HCT116 (cell line): ENCODE data around the gene SEMA5B. TPM values are rescaled to one million over a fixed set of nuclear protein-coding genes. Genes with fewer than 3 reads are reported as not detected.

Source experiments
- ATAC-seq: fragments of 200-7000 bp; cut with Tn5 transposase; 2 replicates; pipeline ENCODE4 v1.9.1; 2020; ENCODE audit warnings: mild to moderate bottlenecking, moderate library complexity
- BruUV-seq: library from RNA; stranded (reverse); fragments of 400-500 nt; replicated peaks from 2 replicates; lab custom pipeline; 2021; lab: Mats Ljungman, UMichigan
- CTCF ChIA-PET: fragments of 300-600 bp; sonication (Branson Sonifier 250); formaldehyde crosslinking; loops from one replicate; lab custom pipeline; 2021; ENCODE audit warnings: antibody characterized with exemption; lab: Charles Lee
- POLR2A ChIA-PET: fragments of 300-600, 350-600 bp; sonication (Branson Sonifier 250); formaldehyde crosslinking; loops from one replicate; lab custom pipeline; 2021; ENCODE audit warnings: antibody characterized with exemption; lab: Charles Lee
- RAD21 ChIA-PET, 2 experiments: fragments of 300-600 bp; sonication (Branson Sonifier 250); formaldehyde crosslinking; loops; one replicate each; lab custom pipeline; 2023; ENCODE audit warnings: low total read pairs in 2 of 2; ENCODE audit not compliant: uncharacterized antibody in 2 of 2, unreplicated experiment in 2 of 2, low non-redundant PET in 1 of 2; lab: Charles Lee
- DNase-seq: peaks from one replicate; pipeline ENCODE4 v3.0.0-alpha.2; 2010; ENCODE audit warnings: low read depth, low spot score
- H2AFZ ChIP-seq: fragments of 200-600 bp; shearing (Covaris generic), sonication (generic); 2 replicates; pipeline ENCODE4 v1.6.1; 2017; ENCODE audit warnings: low read depth, mixed run types, mixed read lengths, antibody characterized with exemption, low read length; ENCODE audit not compliant: poor library complexity, severe bottlenecking
- H3K27ac ChIP-seq: 2 replicates; pipeline ENCODE4 v1.5.1; 2012; ENCODE audit warnings: low read depth, low read length
- H3K27me3 ChIP-seq: fragments of 200-600 bp; sonication (generic); 2 replicates; pipeline ENCODE4 v1.6.1; 2016; ENCODE audit warnings: mixed run types, low read length, mixed read lengths; ENCODE audit not compliant: insufficient read depth
- H3K36me3 ChIP-seq, 2 experiments: fragments of 200-500 bp in 1 of 2; fragments of 200-600 bp in 1 of 2; sonication (Bioruptor generic) in 1 of 2; sonication (generic) in 1 of 2; 2 replicates each; pipeline versions ENCODE4 v1.5.1 to v1.6.1; 2014 to 2016; ENCODE audit warnings: low read length in 2 of 2, inconsistent platforms in 1 of 2, mixed read lengths in 1 of 2, mixed run types in 1 of 2; ENCODE audit not compliant: insufficient read depth in 2 of 2, control insufficient read depth in 1 of 2
- H3K4me1 ChIP-seq, 2 experiments: fragments of 200-600 bp in 1 of 2; sonication (generic) in 1 of 2; 2 replicates each; pipeline versions ENCODE4 v1.5.1 to v1.6.1; 2012 to 2017; ENCODE audit warnings: low read length in 2 of 2, inconsistent platforms in 1 of 2, mild to moderate bottlenecking in 1 of 2, mixed read lengths in 1 of 2, mixed run types in 1 of 2, moderate library complexity in 1 of 2; ENCODE audit not compliant: insufficient read depth in 2 of 2, control insufficient read depth in 1 of 2
- H3K4me2 ChIP-seq: fragments of 200-600 bp; sonication (generic); 2 replicates; pipeline ENCODE4 v1.6.1; 2017; ENCODE audit warnings: mixed run types, low read length, mixed read lengths
- H3K4me3 ChIP-seq, 2 experiments: fragments of 200-600 bp in 1 of 2; sonication (generic) in 1 of 2; replicated peaks in 1 of 2; 2 replicates each; pipeline ENCODE4 v1.5.1; 2011 to 2016; ENCODE audit warnings: low read length in 2 of 2, control low read depth in 1 of 2, low read depth in 1 of 2, mild to moderate bottlenecking in 1 of 2, mixed read lengths in 1 of 2, mixed run types in 1 of 2
- H3K79me2 ChIP-seq: fragments of 200-600 bp; sonication (generic); 2 replicates; pipeline ENCODE4 v1.6.1; 2017; ENCODE audit warnings: mild to moderate bottlenecking, mixed run types, low read length, moderate library complexity, mixed read lengths; ENCODE audit not compliant: insufficient read depth
- H3K9ac ChIP-seq: fragments of 200-600 bp; sonication (generic); 2 replicates; pipeline ENCODE4 v1.6.1; 2016; ENCODE audit warnings: low read length, mixed read lengths
- H3K9me2 ChIP-seq: fragments of 200-600 bp; sonication (generic), shearing (Covaris generic); 2 replicates; pipeline ENCODE4 v1.6.1; 2017; ENCODE audit warnings: mixed run types, mild to moderate bottlenecking, moderate library complexity; ENCODE audit not compliant: insufficient read depth
- H3K9me3 ChIP-seq, 2 experiments: fragments of 200-500 bp in 1 of 2; fragments of 200-600 bp in 1 of 2; sonication (Bioruptor generic) in 1 of 2; sonication (generic) in 1 of 2; 2 replicates each; pipeline ENCODE4 v1.6.1; 2014 to 2017; ENCODE audit warnings: low read length in 2 of 2, mixed read lengths in 2 of 2, inconsistent platforms in 1 of 2, low read depth in 1 of 2, mild to moderate bottlenecking in 1 of 2, mixed run types in 1 of 2, moderate library complexity in 1 of 2; ENCODE audit not compliant: control insufficient read depth in 1 of 2, insufficient read depth in 1 of 2
- H4K20me1 ChIP-seq: fragments of 200-600 bp; sonication (generic), shearing (Covaris generic); 2 replicates; pipeline ENCODE4 v1.6.1; 2017; ENCODE audit warnings: mixed run types, mild to moderate bottlenecking, moderate library complexity; ENCODE audit not compliant: insufficient read depth
- ATF3 ChIP-seq: IDR thresholded peaks from 2 replicates; pipeline ENCODE4 v1.6.1; 2012
- CBX3 ChIP-seq: IDR thresholded peaks from 2 replicates; pipeline ENCODE4 v1.6.1; 2012; ENCODE audit warnings: low read depth
- CTCF ChIP-seq, 3 experiments: fragments of 200-600 bp in 1 of 3; sonication (generic) in 1 of 3; IDR thresholded peaks in 2 of 3; conservative IDR thresholded peaks in 1 of 3; 2 replicates each; pipeline ENCODE4 v1.5.1; 2012 to 2017; ENCODE audit warnings: low read depth in 2 of 3, low read length in 2 of 3, antibody characterized with exemption in 1 of 3, borderline replicate concordance in 1 of 3, control low read depth in 1 of 3, mild to moderate bottlenecking in 1 of 3, mixed read lengths in 1 of 3, mixed run types in 1 of 3, moderate library complexity in 1 of 3; ENCODE audit not compliant: insufficient read depth in 1 of 3
- EGR1 ChIP-seq: IDR thresholded peaks from 2 replicates; pipeline ENCODE4 v1.6.1; 2012; ENCODE audit warnings: low read depth
- EZH2 ChIP-seq: fragments of 200-600 bp; sonication (generic); IDR thresholded peaks from 2 replicates; pipeline ENCODE4 v1.6.1; 2017; ENCODE audit warnings: antibody characterized with exemption, mixed run types
- EZH2phosphoT487 ChIP-seq: fragments of 200-600 bp; IDR thresholded peaks from 2 replicates; pipeline ENCODE4 v1.6.1; 2018; ENCODE audit warnings: antibody characterized with exemption, borderline replicate concordance
- FOSL1 ChIP-seq: IDR thresholded peaks from 2 replicates; pipeline ENCODE4 v1.6.1; 2012; ENCODE audit warnings: low read depth
- JUND ChIP-seq: IDR thresholded peaks from 2 replicates; pipeline ENCODE4 v1.6.1; 2012
- MAX ChIP-seq: IDR thresholded peaks from 2 replicates; pipeline ENCODE4 v1.6.1; 2012
- POLR2A ChIP-seq: IDR thresholded peaks from 2 replicates; pipeline ENCODE4 v1.7.0; 2011; ENCODE audit warnings: borderline replicate concordance; ENCODE audit not compliant: insufficient read depth, insufficient read length; ENCODE audit errors: extremely low read depth
- RAD21 ChIP-seq: IDR thresholded peaks from 2 replicates; pipeline ENCODE4 v1.6.1; 2012; ENCODE audit warnings: low read depth, mild to moderate bottlenecking
- REST ChIP-seq: IDR thresholded peaks from 2 replicates; pipeline ENCODE4 v1.6.1; 2012; ENCODE audit warnings: low read depth
- SIN3A ChIP-seq: IDR thresholded peaks from 2 replicates; pipeline ENCODE4 v1.6.1; 2012; ENCODE audit warnings: low read depth
- SP1 ChIP-seq: IDR thresholded peaks from 2 replicates; pipeline ENCODE4 v1.6.1; 2012; ENCODE audit warnings: low read depth
- TCF7L2 ChIP-seq: IDR thresholded peaks from 2 replicates; pipeline ENCODE4 v1.7.0; 2011; ENCODE audit warnings: borderline replicate concordance, inconsistent platforms; ENCODE audit not compliant: insufficient read depth, insufficient read length; ENCODE audit errors: extremely low read depth
- YY1 ChIP-seq: IDR thresholded peaks from 2 replicates; pipeline ENCODE4 v1.6.1; 2011; ENCODE audit warnings: low read length, low read depth, moderate library complexity, mild to moderate bottlenecking; ENCODE audit not compliant: insufficient replicate concordance; ENCODE audit errors: extremely low read depth
- ZBTB33 ChIP-seq: IDR thresholded peaks from 2 replicates; pipeline ENCODE4 v1.6.1; 2011; ENCODE audit warnings: mild to moderate bottlenecking, low read length, moderate library complexity; ENCODE audit not compliant: insufficient replicate concordance; ENCODE audit errors: extremely low read depth
- ZFX ChIP-seq: fragments of 450-650 bp; IDR thresholded peaks from 2 replicates; pipeline ENCODE4 v1.6.1; 2017
- ZNF274 ChIP-seq: fragments of 200-500 bp; sonication (Bioruptor generic); IDR thresholded peaks from 2 replicates; pipeline ENCODE4 v1.6.1; 2014; ENCODE audit warnings: mild to moderate bottlenecking, low read depth, low read length, inconsistent platforms
- intact Hi-C: fragments of 100-400 bp; cut with micrococcal nuclease; formaldehyde crosslinking; loops from 2 replicates; pipeline ENCODE4 v1.10.0; 2022
- total RNA-seq: library from RNA; stranded (reverse); gene quantifications from one replicate; pipeline ENCODE4 v1.2.1, GENCODE V29; 2021; ENCODE audit not compliant: unreplicated experiment

SEMA5B gene
- total RNA-seq, 1 experiment from 2014 or later, result 0.15 TPM

- no peak overlapping the region for H3K9ac ChIP-seq
- no peak for ATAC-seq
- H3K4me3 ChIP-seq, result no peak overlapping the region
- no peaks in the 10 kb centered on the region for H4K20me1 ChIP-seq
- BruUV-seq, result no TSS peak
- RAD21 ChIA-PET, result no interaction called here
- POLR2A ChIA-PET, result no interaction called here
- no peaks in the 10 kb centered on the region for H3K79me2 ChIP-seq
- H3K36me3 ChIP-seq, result no peaks in the 10 kb centered on the region
- no peak overlapping the region for H2AFZ ChIP-seq
- CTCF ChIA-PET, result no interaction called here
- intact Hi-C loops, result no loop called here
- no peaks in the 10 kb centered on the region for H3K4me1 ChIP-seq
- DNase-seq, result no peak
- H3K9me2 ChIP-seq, result no peaks in the 10 kb centered on the region
- no peak overlapping the region for H3K27ac ChIP-seq
- H3K9me3 ChIP-seq, result no peaks in the 10 kb centered on the region
- no peak for TF ChIP-seq ZBTB33
- TF ChIP-seq POLR2A, result no peak
- TF ChIP-seq JUND, result no peak
- TF ChIP-seq FOSL1, result no peak
- TF ChIP-seq EZH2phosphoT487, result no peak
- TF ChIP-seq CTCF (IDR thresholded peaks at IDR 0.05 in 2 of 3, conservative IDR thresholded peaks at IDR 0.05 in 1 of 3; ENCODE audit: borderline replicate concordance in 1 of 3, insufficient read depth in 1 of 3, low read depth in 2 of 3, low read length in 2 of 3), result no peak
- no peak for TF ChIP-seq TCF7L2
- no peak for TF ChIP-seq CBX3
- TF ChIP-seq MAX, result no peak
- TF ChIP-seq RAD21, result no peak
- TF ChIP-seq REST, result no peak
- TF ChIP-seq YY1, result no peak
- TF ChIP-seq ATF3, result no peak
- TF ChIP-seq SP1, result no peak
- no peak for TF ChIP-seq SIN3A
- TF ChIP-seq ZFX, result no peak
- no peak for TF ChIP-seq EZH2
- TF ChIP-seq EGR1, result no peak
- no peak for TF ChIP-seq ZNF274
- no peak overlapping the region for H3K4me2 ChIP-seq
- H3K27me3 ChIP-seq, result peaks cover 11% of the 10 kb centered on the region; the same call in 1 of the 2 replicates
Observed at GRCh38 chr3:122960652-122961051, 66.9 kb downstream of the SEMA5B start.
